Astrocyte (in vitro differentiated cells and primary cell): ENCODE data around the gene FUT7. TPM values are rescaled to one million over a fixed set of nuclear protein-coding genes. Genes with fewer than 3 reads are reported as not detected.

Experiments used
- DNase-seq: peaks from one replicate; pipeline ENCODE4 v3.0.0-alpha.2; 2010; ENCODE audit warnings: low read depth
- FAIRE-seq: peaks from 2 replicates; lab custom pipeline; 2011; peaks lifted over from hg19 to GRCh38; lab: Jason Lieb, UNC
- H2AFZ ChIP-seq: 2 replicates; pipeline ENCODE4 v1.6.0; 2012; ENCODE audit warnings: low read depth, low read length, inconsistent platforms
- H3K27ac ChIP-seq: 2 replicates; pipeline ENCODE4 v1.5.1; 2011; ENCODE audit warnings: low read depth, low read length, inconsistent platforms
- H3K27me3 ChIP-seq: 2 replicates; pipeline ENCODE4 v1.6.0; 2011; ENCODE audit warnings: low read length, inconsistent platforms; ENCODE audit not compliant: insufficient read depth
- H3K36me3 ChIP-seq: 2 replicates; pipeline ENCODE4 v1.5.1; 2011; ENCODE audit warnings: low read length, inconsistent platforms; ENCODE audit not compliant: insufficient read depth
- H3K4me1 ChIP-seq: 2 replicates; pipeline ENCODE4 v1.5.1; 2011; ENCODE audit warnings: low read length, inconsistent platforms; ENCODE audit not compliant: insufficient read depth
- H3K4me2 ChIP-seq: 2 replicates; pipeline ENCODE4 v1.6.0; 2012; ENCODE audit warnings: low read length, inconsistent platforms
- H3K4me3 ChIP-seq: 2 replicates; pipeline ENCODE4 v1.5.1; 2011; ENCODE audit warnings: low read depth, mild to moderate bottlenecking, low read length, inconsistent platforms; ENCODE audit not compliant: insufficient read depth
- H3K79me2 ChIP-seq: 2 replicates; pipeline ENCODE4 v1.6.0; 2012; ENCODE audit warnings: mild to moderate bottlenecking, low read length, inconsistent platforms; ENCODE audit not compliant: insufficient read depth
- H3K9ac ChIP-seq: 2 replicates; pipeline ENCODE4 v1.6.0; 2012; ENCODE audit warnings: mild to moderate bottlenecking, low read length, inconsistent platforms
- H3K9me3 ChIP-seq: 2 replicates; pipeline ENCODE4 v1.5.1; 2012; ENCODE audit warnings: low read depth, mild to moderate bottlenecking, low read length, inconsistent platforms; ENCODE audit not compliant: insufficient read depth
- H4K20me1 ChIP-seq: 2 replicates; pipeline ENCODE4 v1.6.0; 2012; ENCODE audit warnings: low read length, inconsistent platforms; ENCODE audit not compliant: insufficient read depth
- H3K27ac Mint-ChIP-seq: one replicate; pipeline ENCODE4 v1.8.0; 2021; ENCODE audit warnings: mild to moderate bottlenecking, mixed read lengths; ENCODE audit not compliant: unreplicated experiment
- H3K27me3 Mint-ChIP-seq: one replicate; pipeline ENCODE4 v1.8.0; 2021; ENCODE audit warnings: low read depth, mixed read lengths; ENCODE audit not compliant: unreplicated experiment
- H3K36me3 Mint-ChIP-seq: one replicate; pipeline ENCODE4 v1.8.0; 2021; ENCODE audit warnings: low read depth, mixed read lengths; ENCODE audit not compliant: unreplicated experiment
- H3K4me1 Mint-ChIP-seq: one replicate; pipeline ENCODE4 v1.8.0; 2021; ENCODE audit warnings: low read depth, mixed read lengths; ENCODE audit not compliant: unreplicated experiment
- H3K4me3 Mint-ChIP-seq: one replicate; pipeline ENCODE4 v1.8.0; 2021; ENCODE audit warnings: mild to moderate bottlenecking, moderate library complexity, mixed read lengths; ENCODE audit not compliant: unreplicated experiment
- H3K9me3 Mint-ChIP-seq: one replicate; pipeline ENCODE4 v1.8.0; 2021; ENCODE audit warnings: mild to moderate bottlenecking, mixed read lengths; ENCODE audit not compliant: unreplicated experiment
- CTCF ChIP-seq: IDR thresholded peaks from 2 replicates; pipeline ENCODE4 v1.5.1; 2011; ENCODE audit warnings: low read depth, mild to moderate bottlenecking, inconsistent platforms, low read length, moderate library complexity; ENCODE audit not compliant: insufficient read depth
- EZH2 ChIP-seq: IDR thresholded peaks from 2 replicates; pipeline ENCODE4 v1.6.1; 2012; ENCODE audit warnings: mild to moderate bottlenecking, low read length, inconsistent platforms; ENCODE audit not compliant: insufficient read depth
- total RNA-seq: library from RNA; stranded (reverse); gene quantifications from 2 replicates; pipeline ENCODE4 v1.2.1, GENCODE V29; 2021

FUT7 gene
- total RNA-seq, 1 donor from 2014 or later = not detected

GRCh38 chr9:136984464-136985026, 47.3 kb downstream of the FUT7 start:
- H3K36me3 Mint-ChIP-seq = peaks cover 5% of the 10 kb centered on the region

GRCh38 chr9:136983656-136984314, 48.1 kb downstream of the FUT7 start:
- no peak overlapping the region for H3K27ac Mint-ChIP-seq
- peaks cover 33% of the 10 kb centered on the region for H3K27me3 Mint-ChIP-seq
- Histone ChIP-seq H3K36me3 (no peaks in the 10 kb centered on the region), H3K9ac (no peak overlapping the region), H4K20me1 (no peaks in the 10 kb centered on the region), H2AFZ (no peak overlapping the region), H3K4me1 (no peaks in the 10 kb centered on the region), H3K9me3 (no peaks in the 10 kb centered on the region), H3K27me3 (peaks cover 21% of the 10 kb centered on the region), H3K79me2 (no peaks in the 10 kb centered on the region), H3K4me2 (no peak overlapping the region), H3K27ac (no peak overlapping the region), H3K4me3 (no peak overlapping the region)
- FAIRE-seq = no peak
- no peaks in the 10 kb centered on the region for H3K9me3 Mint-ChIP-seq
- no peak for DNase-seq
- no peak overlapping the region for H3K4me3 Mint-ChIP-seq
- no peaks in the 10 kb centered on the region for H3K4me1 Mint-ChIP-seq
- peaks cover 5% of the 10 kb centered on the region for H3K36me3 Mint-ChIP-seq
- no peak for TF ChIP-seq CTCF
- TF ChIP-seq EZH2 = no peak

More at GRCh38 chr9:136984464-136985026, 47.3 kb downstream of the FUT7 start:
- H3K4me2 ChIP-seq = no peak overlapping the region
- H3K4me3 ChIP-seq = no peak overlapping the region
- H3K27me3 Mint-ChIP-seq = peaks cover 37% of the 10 kb centered on the region
- H3K27ac ChIP-seq = no peak overlapping the region
- no peak overlapping the region for H3K9ac ChIP-seq
- no peaks in the 10 kb centered on the region for H3K36me3 ChIP-seq
- no peak overlapping the region for H3K4me3 Mint-ChIP-seq
- H3K27ac Mint-ChIP-seq = no peak overlapping the region
- no peaks in the 10 kb centered on the region for H3K9me3 Mint-ChIP-seq
- DNase-seq (no peak), FAIRE-seq (no peak)
- TF ChIP-seq CTCF (no peak), EZH2 (no peak)
- no peaks in the 10 kb centered on the region for H3K79me2 ChIP-seq
- H2AFZ ChIP-seq = no peak overlapping the region
- H4K20me1 ChIP-seq = no peaks in the 10 kb centered on the region
- no peaks in the 10 kb centered on the region for H3K4me1 ChIP-seq
- H3K27me3 ChIP-seq = peaks cover 21% of the 10 kb centered on the region
- no peaks in the 10 kb centered on the region for H3K9me3 ChIP-seq
- no peaks in the 10 kb centered on the region for H3K4me1 Mint-ChIP-seq

- DNase-seq (no peak), FAIRE-seq (no peak)
- TF ChIP-seq EZH2 (no peak), CTCF (no peak)
- H3K36me3 ChIP-seq = no peaks in the 10 kb centered on the region
- no peak overlapping the region for H3K4me2 ChIP-seq
- H3K9ac ChIP-seq = no peak overlapping the region
- no peaks in the 10 kb centered on the region for H3K4me1 Mint-ChIP-seq
- H3K79me2 ChIP-seq = no peaks in the 10 kb centered on the region
- H3K27ac ChIP-seq = no peak overlapping the region
- no peak overlapping the region for H3K4me3 ChIP-seq
- H3K9me3 Mint-ChIP-seq = no peaks in the 10 kb centered on the region
- no peaks in the 10 kb centered on the region for H4K20me1 ChIP-seq
- no peak overlapping the region for H3K4me3 Mint-ChIP-seq
- H3K27ac Mint-ChIP-seq = no peak overlapping the region
- H3K4me1 ChIP-seq = no peaks in the 10 kb centered on the region
- H3K27me3 ChIP-seq = peaks cover 21% of the 10 kb centered on the region
- peaks cover 5% of the 10 kb centered on the region for H3K36me3 Mint-ChIP-seq
- no peak overlapping the region for H2AFZ ChIP-seq
- H3K27me3 Mint-ChIP-seq = peaks cover 30% of the 10 kb centered on the region
- H3K9me3 ChIP-seq = no peaks in the 10 kb centered on the region
Observed at GRCh38 chr9:136983167-136983566, 48.7 kb downstream of the FUT7 start.
